GM13976 (cell line): Measurements from ENCODE around the gene SCAP.
"Not testable (repeated sequence)": the region's sequence is repeated elsewhere in the genome, so short reads cannot be mapped to it uniquely, and the experiment has no call there.

Experiments used
- DNase-seq: peaks from one replicate; pipeline ENCODE4 v3.0.0; 2012; ENCODE audit warnings: low spot score
- CTCF ChIP-seq: IDR thresholded peaks from 2 replicates; pipeline ENCODE4 v1.5.1; 2012; ENCODE audit warnings: borderline replicate concordance, mild to moderate bottlenecking; ENCODE audit not compliant: insufficient read depth; ENCODE audit errors: extremely low read depth, missing control alignments, control extremely low read depth
- in situ Hi-C: fragments of 300-500 bp; cut with MboI; formaldehyde crosslinking; loops from one replicate; pipeline ENCODE4 v1.12.0; 2022; ENCODE audit warnings: low sequenced_read_pairs, mixed read lengths, inconsistent platforms; ENCODE audit not compliant: unreplicated experiment

Gene SCAP

GRCh38 chr3:47479826-47480160, 4.1 kb upstream of the SCAP start:
- TF ChIP-seq CTCF, result no peak
- in situ Hi-C loops, result no loop called here
- no peak for DNase-seq

DNA sequence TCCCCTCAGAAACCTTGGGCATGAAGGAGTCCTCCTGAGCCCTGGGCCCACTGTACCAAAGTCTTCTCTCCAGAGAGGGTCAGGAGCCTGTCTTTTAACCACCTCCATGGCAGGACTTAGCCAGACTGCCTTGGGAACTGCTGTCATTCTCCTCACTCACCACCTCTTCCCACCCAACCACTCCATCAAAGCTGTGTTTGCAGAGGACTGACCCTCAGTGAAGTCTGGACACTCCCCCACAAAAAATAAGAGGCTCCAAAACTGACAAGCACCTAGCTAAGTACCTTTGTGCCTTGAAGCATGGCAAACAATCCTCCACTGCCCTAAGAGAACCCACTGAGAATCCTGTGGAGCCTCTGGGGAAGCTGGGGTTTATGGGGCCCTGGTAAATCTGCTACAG, 2.3 kb upstream of the SCAP start:
- DNase-seq, result no peak
- no peak for TF ChIP-seq CTCF
- in situ Hi-C loops, result no loop called here

- TF ChIP-seq CTCF, result no peak
- no peak for DNase-seq
- in situ Hi-C loops, result no loop called here
Measured at GRCh38 chr3:47476644-47477199, 981 bp upstream of the SCAP start.

- TF ChIP-seq CTCF, result no peak
- in situ Hi-C loops, result no loop called here
- DNase-seq, result no peak
Measured at GRCh38 chr3:47476330-47476626, 537 bp upstream of the SCAP start.

DNA sequence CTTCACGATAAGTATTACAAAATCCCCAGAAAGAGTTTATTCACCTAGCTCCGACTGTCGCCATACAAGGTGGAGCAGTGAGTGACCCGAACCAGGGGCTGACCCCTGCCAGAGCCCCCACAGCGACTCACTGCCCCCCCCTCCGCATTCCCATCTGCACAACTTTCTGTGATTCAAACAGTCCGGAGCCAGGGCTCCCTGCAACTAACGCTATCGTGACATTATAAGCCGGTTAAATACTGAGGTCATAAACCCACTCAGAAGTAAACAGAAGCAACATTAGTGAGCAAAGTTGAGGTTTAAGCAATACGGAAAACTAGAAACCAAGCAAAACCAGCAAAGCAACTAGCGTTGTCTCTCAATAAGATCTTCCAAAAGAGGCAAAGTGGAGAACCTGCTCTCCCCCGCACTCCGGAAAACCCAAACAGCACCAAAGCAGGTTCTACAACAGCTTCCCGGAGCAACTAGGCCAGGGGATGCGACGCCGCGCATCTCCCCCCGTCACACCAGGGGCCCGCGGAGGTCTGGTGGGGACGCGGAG, 642 bp downstream of the SCAP start:
- no peak for DNase-seq
- no peak for TF ChIP-seq CTCF
- in situ Hi-C loops, result no loop called here

DNA sequence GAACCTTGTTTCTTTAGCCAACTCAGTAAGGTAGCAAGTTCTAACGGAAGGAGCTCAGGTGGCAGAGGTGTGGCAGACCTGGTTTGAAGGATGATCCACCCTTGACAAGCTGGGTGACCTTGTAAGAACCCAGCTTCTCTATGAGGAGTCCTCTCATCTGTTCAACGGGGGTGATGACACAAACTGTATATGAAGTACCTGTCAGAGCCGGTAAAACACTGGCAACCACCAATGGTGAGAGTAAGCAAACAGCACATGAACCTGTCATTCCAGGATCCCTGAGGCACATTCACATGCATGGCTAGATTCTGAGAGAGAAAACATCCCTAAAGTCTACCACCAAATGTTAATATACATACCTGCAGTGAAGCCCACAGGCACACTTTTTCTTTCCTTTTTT, 2.4 kb downstream of the SCAP start:
- no peak for TF ChIP-seq CTCF
- in situ Hi-C loops, result no loop called here
- no peak for DNase-seq

DNA sequence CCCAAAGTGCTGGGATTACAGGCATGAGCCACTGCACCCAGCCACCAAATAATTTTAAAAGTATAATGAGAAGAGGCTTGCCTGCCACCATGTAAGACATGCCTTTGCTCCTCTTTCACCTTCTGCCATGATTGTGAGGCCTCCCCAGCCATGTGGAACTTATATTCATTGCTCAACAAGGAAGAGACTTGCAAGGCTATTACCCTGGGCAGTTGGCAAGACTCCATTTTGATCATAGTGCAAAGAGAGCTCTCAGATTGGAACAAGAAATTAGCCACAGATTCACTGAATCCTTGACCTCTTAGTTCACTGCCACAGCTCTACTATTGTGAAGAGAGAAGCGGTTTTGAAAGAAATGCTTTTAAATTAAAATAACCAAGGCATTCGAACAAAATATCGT, 6.1 kb downstream of the SCAP start:
- no peak for TF ChIP-seq CTCF
- no peak for DNase-seq
- in situ Hi-C loops, result no loop called here

DNA sequence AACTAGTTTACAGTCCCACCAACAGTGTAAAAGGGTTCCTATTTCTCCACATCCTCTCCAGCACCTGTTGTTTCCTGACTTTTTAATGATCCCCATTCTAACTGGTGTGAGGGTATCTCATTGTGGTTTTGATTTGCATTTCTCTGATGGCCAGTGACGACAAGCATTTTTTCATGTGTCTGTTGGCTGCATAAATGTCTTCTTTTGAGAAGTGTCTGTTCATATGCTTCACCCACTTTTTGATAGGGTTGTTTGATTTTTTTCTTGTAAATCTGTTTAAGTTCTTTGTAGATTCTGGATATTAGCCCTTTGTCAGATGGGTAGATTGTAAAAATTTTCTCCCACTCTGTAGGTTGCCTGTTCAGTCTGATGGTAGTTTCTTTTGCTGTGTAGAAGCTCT, 7.4 kb downstream of the SCAP start:
- DNase-seq, in situ Hi-C loops: not testable (repeated sequence)
